AG09319 (cell line): ENCODE results near the gene CLDN16.

Source experiments
- DNase-seq: peaks from one replicate; pipeline ENCODE4 v3.0.0-alpha.2; 2010; ENCODE audit warnings: low read depth; ENCODE audit errors: extremely low read depth
- CTCF ChIP-seq: IDR thresholded peaks from 2 replicates; pipeline ENCODE4 v1.5.1; 2011; ENCODE audit warnings: low read depth, mild to moderate bottlenecking, inconsistent platforms, low read length, moderate library complexity

CLDN16 gene

GRCh38 chr3:190435618-190436017 is 47.7 kb downstream of the CLDN16 start:
- DNase-seq, result no peak
- TF ChIP-seq CTCF, result no peak

- DNase-seq, result no peak
- TF ChIP-seq CTCF, result no peak
Measured at GRCh38 chr3:190436331-190436730, 48.4 kb downstream of the CLDN16 start.

- TF ChIP-seq CTCF, result no peak
Measured at GRCh38 chr3:190442240-190442639, 54.3 kb downstream of the CLDN16 start.

GRCh38 chr3:190443257-190443656 is 55.3 kb downstream of the CLDN16 start:
- DNase-seq, result no peak
- TF ChIP-seq CTCF, result peak; percentile 19

More at GRCh38 chr3:190442240-190442639, 54.3 kb downstream of the CLDN16 start:
- DNase-seq, result no peak

GRCh38 chr3:190444006-190444405 is 56.0 kb downstream of the CLDN16 start:
- TF ChIP-seq CTCF, result no peak
- DNase-seq, result no peak

- no peak for TF ChIP-seq CTCF
- no peak for DNase-seq
Measured at GRCh38 chr3:190444576-190445145, 56.7 kb downstream of the CLDN16 start.

GRCh38 chr3:190446573-190447279 is 58.8 kb downstream of the CLDN16 start:
- no peak for DNase-seq
- no peak for TF ChIP-seq CTCF
